Ovary (tissue), 9 donors: ENCODE measurements around the gene RRP15. TPM values are rescaled to one million over a fixed set of nuclear protein-coding genes. Genes with fewer than 3 reads are reported as not detected.

Experiments used
- DNase-seq, 5 donors: peaks; one replicate each; pipeline ENCODE4 v3.0.0-alpha.2; 2019 to 2020
- H3K27ac ChIP-seq, 2 donors: fragments of 200-600 bp; one replicate each; pipeline versions ENCODE4 v1.5.1 to v1.8.0; 2019 to 2022
- H3K27me3 ChIP-seq: fragments of 200-600 bp; one replicate; pipeline ENCODE4 v1.8.0; 2022
- H3K36me3 ChIP-seq: fragments of 200-600 bp; sonication (generic); one replicate; pipeline ENCODE4 v1.5.1; 2019
- H3K4me1 ChIP-seq: one replicate; pipeline ENCODE4 v1.8.1; 2013; ENCODE audit warnings: mild to moderate bottlenecking, moderate library complexity; ENCODE audit not compliant: insufficient read depth
- H3K4me3 ChIP-seq: fragments of 200-600 bp; sonication (generic); one replicate; pipeline ENCODE4 v1.5.1; 2017
- H3K9me3 ChIP-seq, 2 donors: fragments of 200-600 bp in 1 of 2; sonication (generic) in 1 of 2; one replicate each; pipeline versions ENCODE4 v1.5.1 to v1.8.1; 2013 to 2019; ENCODE audit warnings: mild to moderate bottlenecking in 1 of 2, moderate library complexity in 1 of 2
- CTCF ChIP-seq, 3 donors: fragments of 450-650 bp in 2 of 3; fragments of 200-600 bp in 1 of 3; IDR thresholded peaks; one replicate each; pipeline versions ENCODE4 v1.5.1 to v1.8.0; 2016 to 2022; ENCODE audit warnings: antibody characterized with exemption in 3 of 3, mild to moderate bottlenecking in 1 of 3
- EP300 ChIP-seq: sonication (generic); formaldehyde crosslinking; IDR thresholded peaks from one replicate; pipeline ENCODE4 v1.6.1; 2017; ENCODE audit warnings: antibody characterized with exemption
- POLR2A ChIP-seq: fragments of 450-650 bp; IDR thresholded peaks from one replicate; pipeline ENCODE4 v1.6.1; 2017; ENCODE audit warnings: antibody characterized with exemption, mild to moderate bottlenecking, moderate library complexity
- WGBS, 3 donors: extraction: QIAGEN DNeasy Blood & Tissue Kit in 1 of 3; methylation state at CpG; one replicate each; pipeline versions ENCODE4 v1.1.5 to v1.1.7; 2013 to 2017; 5-methylcytosine and 5-hydroxymethylcytosine counted together
- intact Hi-C, 4 donors: fragments of 100-400 bp; cut with DNase I; formaldehyde crosslinking; loops; one replicate each; pipeline versions ENCODE4 v1.11.0 to v1.15.1; 2022 to 2023
- polyA plus RNA-seq, 2 donors: library from polyadenylated mRNA; stranded (reverse); fragments of 200-250 nt in 1 of 2; fragments of 350-450 nt in 1 of 2; fragmentation: Illumina TruSeq in 1 of 2; extraction: RNeasy Lipid Tissue Mini Kit (QIAGEN cat#74804) in 1 of 2; gene quantifications; one replicate each; pipeline ENCODE4 v1.2.3, GENCODE V29; 2013 to 2014
- total RNA-seq, 7 donors: library from RNA; depleted of rRNA in 2 of 7; stranded (reverse); fragments of >200 nt in 2 of 7; fragmentation: NEBNext Ultra II Directional in 3 of 7; extraction: Animal tissue kit (Norgen Biotek cat#: 25700) in 3 of 7; gene quantifications; one replicate each; pipeline versions ENCODE4 v1.1.0 to v1.2.4, GENCODE V29; 2016 to 2023
- donor health status: DM: no; HTN: no; CAD: no; lungs with moderate emphysema.
- donor health status: DM: no; HTN: no; CAD: no.
- donor health status: Bipolar disorder and iron deficiency.
- donor health status: DM: yes; HTN: yes; CAD: no.
- donor health status: DM: no; HTN: no; CAD: no.
- donor health status: DM: yes; HTN: yes; CAD: no.

The RRP15 gene
- total and polyA plus RNA-seq, 9 donors, result 2.3 to 27.9 (median 17.7) TPM

DNA sequence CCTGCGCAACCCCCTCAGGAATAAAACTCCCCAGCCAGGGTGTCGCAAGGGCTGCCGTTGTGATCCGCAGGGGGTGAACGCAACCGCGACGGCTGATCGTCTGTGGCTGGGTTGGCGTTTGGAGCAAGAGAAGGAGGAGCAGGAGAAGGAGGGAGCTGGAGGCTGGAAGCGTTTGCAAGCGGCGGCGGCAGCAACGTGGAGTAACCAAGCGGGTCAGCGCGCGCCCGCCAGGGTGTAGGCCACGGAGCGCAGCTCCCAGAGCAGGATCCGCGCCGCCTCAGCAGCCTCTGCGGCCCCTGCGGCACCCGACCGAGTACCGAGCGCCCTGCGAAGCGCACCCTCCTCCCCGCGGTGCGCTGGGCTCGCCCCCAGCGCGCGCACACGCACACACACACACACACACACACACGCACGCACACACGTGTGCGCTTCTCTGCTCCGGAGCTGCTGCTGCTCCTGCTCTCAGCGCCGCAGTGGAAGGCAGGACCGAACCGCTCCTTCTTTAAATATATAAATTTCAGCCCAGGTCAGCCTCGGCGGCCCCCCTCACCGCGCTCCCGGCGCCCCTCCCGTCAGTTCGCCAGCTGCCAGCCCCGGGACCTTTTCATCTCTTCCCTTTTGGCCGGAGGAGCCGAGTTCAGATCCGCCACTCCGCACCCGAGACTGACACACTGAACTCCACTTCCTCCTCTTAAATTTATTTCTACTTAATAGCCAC is 60.7 kb downstream of the RRP15 start:
- H3K9me3 ChIP-seq, result no peaks in the 10 kb centered on the region
- intact Hi-C loops, result loop anchor here in 1 of 4 donors (10.0 kb wide), 1 partner anchor 829 kb away; the partner anchor contains the start of gene LYPLAL1
- H3K27me3 ChIP-seq, result no peaks in the 10 kb centered on the region
- WGBS, 3 donors, result 0% methylated on average over 62 to 64 of the region's 64 CpGs
- H3K36me3 ChIP-seq, result no peaks in the 10 kb centered on the region
- peak; percentile 67 to 82 (median 73) for DNase-seq
- peak overlapping the region; percentile 43 to 63 for H3K27ac ChIP-seq
- TF ChIP-seq EP300 (no peak), CTCF (IDR thresholded peaks at IDR 0.05) (peak in 1 of 3 donors; percentile 13), POLR2A (peak; percentile 38)
- peak overlapping the region; percentile 62 for H3K4me3 ChIP-seq
- no peaks in the 10 kb centered on the region for H3K4me1 ChIP-seq

DNA sequence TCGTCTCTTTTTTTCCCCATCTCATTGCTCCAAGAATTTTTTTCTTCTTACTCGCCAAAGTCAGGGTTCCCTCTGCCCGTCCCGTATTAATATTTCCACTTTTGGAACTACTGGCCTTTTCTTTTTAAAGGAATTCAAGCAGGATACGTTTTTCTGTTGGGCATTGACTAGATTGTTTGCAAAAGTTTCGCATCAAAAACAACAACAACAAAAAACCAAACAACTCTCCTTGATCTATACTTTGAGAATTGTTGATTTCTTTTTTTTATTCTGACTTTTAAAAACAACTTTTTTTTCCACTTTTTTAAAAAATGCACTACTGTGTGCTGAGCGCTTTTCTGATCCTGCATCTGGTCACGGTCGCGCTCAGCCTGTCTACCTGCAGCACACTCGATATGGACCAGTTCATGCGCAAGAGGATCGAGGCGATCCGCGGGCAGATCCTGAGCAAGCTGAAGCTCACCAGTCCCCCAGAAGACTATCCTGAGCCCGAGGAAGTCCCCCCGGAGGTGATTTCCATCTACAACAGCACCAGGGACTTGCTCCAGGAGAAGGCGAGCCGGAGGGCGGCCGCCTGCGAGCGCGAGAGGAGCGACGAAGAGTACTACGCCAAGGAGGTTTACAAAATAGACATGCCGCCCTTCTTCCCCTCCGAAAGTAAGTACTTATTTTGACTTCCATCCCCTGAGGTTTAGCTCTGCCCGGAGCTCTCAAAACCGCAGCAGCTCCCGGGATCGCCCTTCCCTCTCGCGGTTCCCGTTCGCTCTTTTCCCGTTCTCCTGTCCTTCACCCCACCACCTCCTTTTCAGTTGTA is 61.5 kb downstream of the RRP15 start:
- peak overlapping the region; percentile 77 to 80 for H3K27ac ChIP-seq
- peak overlapping the region; percentile 62 for H3K4me3 ChIP-seq
- peak; percentile 41 to 59 (median 49) for DNase-seq
- H3K27me3 ChIP-seq, result no peaks in the 10 kb centered on the region
- H3K4me1 ChIP-seq, result peaks cover 2% of the 10 kb centered on the region
- no peaks in the 10 kb centered on the region for H3K36me3 ChIP-seq
- TF ChIP-seq CTCF (IDR thresholded peaks at IDR 0.05) (peak in 1 of 3 donors; percentile 5), POLR2A (no peak)
- 0 to 1% (median 0%) methylated on average over 39 of the region's 39 CpGs for WGBS, 3 donors
- intact Hi-C loops, result loop anchor here in 1 of 4 donors (10.0 kb wide), 1 partner anchor 828 kb away; the partner anchor contains the start of gene LYPLAL1
- no peaks in the 10 kb centered on the region for H3K9me3 ChIP-seq

GRCh38 chr1:218347336-218347722 is 62.2 kb downstream of the RRP15 start:
- Histone ChIP-seq H3K4me3 (peak overlapping the region; percentile 62), H3K27ac (peak overlapping the region; percentile 77 to 80), H3K9me3 (no peaks in the 10 kb centered on the region), H3K36me3 (no peaks in the 10 kb centered on the region), H3K27me3 (no peaks in the 10 kb centered on the region), H3K4me1 (peaks cover 2% of the 10 kb centered on the region)
- TF ChIP-seq CTCF (IDR thresholded peaks at IDR 0.05) (no peak), EP300 (no peak), POLR2A (no peak)
- 0 to 1% (median 0%) methylated on average over 14 of the region's 14 CpGs for WGBS, 3 donors
- intact Hi-C loops, result loop anchor here in 1 of 4 donors (10.0 kb wide), 1 partner anchor 827 kb away; the partner anchor contains the start of gene LYPLAL1
- peak; percentile 56 to 67 (median 59) for DNase-seq

DNA sequence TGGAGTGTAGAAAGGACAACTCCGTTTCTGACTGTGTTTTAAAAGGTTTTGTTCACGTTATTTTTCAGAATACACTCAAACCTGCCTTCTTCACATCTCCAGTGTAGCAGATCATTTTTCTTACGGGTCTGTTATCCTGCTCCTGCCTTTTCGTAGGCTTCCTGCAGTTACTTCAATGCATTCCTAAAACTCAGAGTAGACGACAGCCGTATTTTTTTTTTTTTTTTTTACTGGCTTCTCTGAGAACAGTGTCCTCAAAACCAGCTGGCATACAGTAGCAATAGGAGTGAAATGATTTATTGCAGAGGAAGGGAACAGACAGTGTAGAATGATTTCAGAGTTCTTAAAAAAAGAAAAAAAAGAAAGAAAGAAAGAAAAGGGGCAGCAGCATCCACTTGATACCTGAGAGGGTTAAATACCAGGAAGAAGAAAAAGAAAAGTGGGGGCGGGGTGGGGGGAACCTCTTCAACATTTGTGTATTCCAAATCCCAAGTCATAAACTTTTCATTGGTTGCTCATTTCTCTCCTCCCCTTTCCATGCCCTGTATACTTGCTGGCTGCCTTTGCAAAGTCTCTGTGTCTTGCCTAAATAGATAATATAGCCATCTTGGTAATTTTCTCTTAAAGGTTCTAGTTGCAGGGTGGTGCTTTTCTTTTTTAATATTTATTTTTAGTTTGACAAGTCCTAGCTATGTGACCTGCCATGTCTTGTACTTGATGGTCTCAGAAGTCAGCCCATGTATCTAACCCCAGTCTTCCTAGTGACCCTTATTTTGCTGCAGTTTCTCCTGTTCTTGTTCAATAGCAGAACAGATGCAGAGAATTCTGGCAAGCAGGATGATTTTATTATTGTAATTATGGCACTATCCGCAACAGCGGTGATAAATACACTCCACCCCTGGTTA is 62.9 kb downstream of the RRP15 start:
- Histone ChIP-seq H3K4me3 (peak overlapping the region; percentile 62), H3K27ac (peak overlapping the region; percentile 77 to 80), H3K4me1 (peaks cover 2% of the 10 kb centered on the region), H3K27me3 (no peaks in the 10 kb centered on the region), H3K9me3 (no peaks in the 10 kb centered on the region), H3K36me3 (no peaks in the 10 kb centered on the region)
- intact Hi-C loops, result loop anchor here in 1 of 4 donors (10.0 kb wide), 1 partner anchor 827 kb away; the partner anchor contains the start of gene LYPLAL1
- no peak for TF ChIP-seq EP300
- no peak for TF ChIP-seq POLR2A
- no peak for TF ChIP-seq CTCF (IDR thresholded peaks at IDR 0.05)
- 0 to 2% (median 1%) methylated on average over 9 of the region's 9 CpGs for WGBS, 3 donors
- peak in 1 of 5 donors; percentile 52 for DNase-seq
